NCI-H1436 (cell line): ENCODE results near the gene PANK2.
A peak's percentile ranks its signal among the peaks of the same experiment; 100 is the strongest.
"Not testable (repeated sequence)": the region's sequence is repeated elsewhere in the genome, so short reads cannot be mapped to it uniquely, and the experiment has no call there.

Experiments used
- DNase-seq: peaks from one replicate; lab custom pipeline; 2025; lab: John Stamatoyannopoulos, UW

Gene PANK2

DNA sequence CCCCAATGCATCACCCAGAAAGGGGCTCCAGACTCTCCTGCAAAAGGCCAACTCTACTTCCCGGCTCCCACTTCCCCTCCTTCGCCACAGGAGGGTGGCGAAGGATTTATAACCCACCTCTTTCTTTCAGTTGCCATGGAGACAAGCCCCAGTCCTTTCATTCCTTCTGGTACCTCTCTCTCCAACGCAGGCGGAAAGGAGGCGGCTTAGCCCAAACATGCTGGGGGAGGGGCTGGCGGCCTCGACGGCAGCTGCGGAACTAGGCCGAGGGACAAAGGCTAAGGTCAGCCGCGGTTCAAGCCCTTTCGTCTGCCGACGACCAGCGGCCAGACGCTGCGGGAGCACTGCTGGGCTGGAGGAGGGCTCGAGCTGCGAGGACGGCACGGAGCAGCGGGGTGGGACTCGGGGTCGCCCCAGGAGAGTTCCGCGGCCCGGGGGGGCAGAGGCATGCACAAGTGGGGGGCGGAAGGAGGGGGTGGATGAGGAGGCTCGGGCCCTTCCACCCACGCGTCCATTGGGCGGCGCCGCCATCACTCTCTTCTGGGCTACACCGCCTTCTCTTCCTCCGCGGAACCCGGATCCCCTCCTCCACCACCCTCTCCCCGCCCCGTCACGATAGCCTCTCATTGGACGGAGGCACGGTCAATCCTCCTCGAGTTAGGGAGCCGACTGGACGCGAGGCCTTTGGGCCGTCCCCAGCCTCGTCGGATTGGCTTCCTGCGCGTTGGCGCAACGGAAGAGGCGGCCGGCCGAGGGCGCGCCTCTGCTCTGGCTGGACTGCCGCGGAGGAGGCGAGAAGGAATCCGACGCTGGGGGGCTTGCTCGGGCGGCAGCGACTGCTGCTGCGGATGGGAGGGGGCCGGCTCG, at the start of gene PANK2:
Gene PANK2, plus strand, starts transcription at position 766 of the 867 bp plus-strand sequence.
- peak; percentile 98 for DNase-seq

- DNase-seq, result not testable (repeated sequence)
Measured at GRCh38 chr20:3840201-3840600, 49.0 kb upstream of the PANK2 start.

DNA sequence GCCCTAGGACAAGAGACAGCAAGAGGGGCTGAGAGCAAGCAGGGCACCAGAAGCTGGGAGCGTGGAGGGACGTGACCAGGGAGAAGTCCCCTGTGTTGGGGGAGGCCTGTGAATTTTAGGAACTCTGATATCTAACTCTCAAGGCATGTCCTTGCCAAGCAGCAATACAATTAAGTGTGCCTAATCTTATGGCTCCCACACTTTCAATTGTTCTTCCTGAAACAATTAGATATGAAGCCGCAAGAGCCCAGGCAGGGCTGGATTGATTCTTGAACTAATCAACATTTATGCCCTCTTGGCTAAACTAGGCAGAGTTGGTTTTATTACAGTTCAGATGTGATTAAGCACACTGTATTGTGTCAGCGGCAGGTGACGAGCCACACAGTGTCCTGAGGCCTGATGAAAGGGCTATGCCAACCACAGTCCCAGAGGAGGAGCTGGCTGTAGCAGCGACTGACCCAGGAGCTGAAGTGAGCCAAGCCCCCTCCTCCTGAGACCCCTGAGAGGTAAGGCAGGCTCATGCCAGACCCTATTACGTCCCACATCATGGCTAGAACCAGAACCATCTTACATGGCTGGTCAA, 46.7 kb upstream of the PANK2 start:
- DNase-seq, result no peak

DNA sequence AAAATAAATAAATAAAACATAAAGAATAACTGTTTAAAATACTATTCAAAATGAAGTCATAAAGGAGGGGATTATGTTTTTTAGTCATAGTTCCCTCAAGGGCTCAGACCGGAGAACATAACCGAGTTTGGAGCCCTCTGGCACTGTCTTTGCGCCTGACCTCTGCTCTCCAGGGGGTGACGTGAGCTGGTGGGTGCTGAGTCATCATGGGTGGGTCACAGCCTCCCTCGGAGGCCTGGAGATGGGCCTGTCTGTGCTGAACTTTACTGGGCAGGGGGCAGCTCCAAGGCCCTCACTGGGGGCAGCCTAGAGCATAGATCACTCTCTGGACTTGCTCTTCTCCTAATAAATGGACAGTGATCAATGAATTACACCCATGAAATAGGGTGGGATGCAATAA, 45.7 kb upstream of the PANK2 start:
- no peak for DNase-seq

DNA sequence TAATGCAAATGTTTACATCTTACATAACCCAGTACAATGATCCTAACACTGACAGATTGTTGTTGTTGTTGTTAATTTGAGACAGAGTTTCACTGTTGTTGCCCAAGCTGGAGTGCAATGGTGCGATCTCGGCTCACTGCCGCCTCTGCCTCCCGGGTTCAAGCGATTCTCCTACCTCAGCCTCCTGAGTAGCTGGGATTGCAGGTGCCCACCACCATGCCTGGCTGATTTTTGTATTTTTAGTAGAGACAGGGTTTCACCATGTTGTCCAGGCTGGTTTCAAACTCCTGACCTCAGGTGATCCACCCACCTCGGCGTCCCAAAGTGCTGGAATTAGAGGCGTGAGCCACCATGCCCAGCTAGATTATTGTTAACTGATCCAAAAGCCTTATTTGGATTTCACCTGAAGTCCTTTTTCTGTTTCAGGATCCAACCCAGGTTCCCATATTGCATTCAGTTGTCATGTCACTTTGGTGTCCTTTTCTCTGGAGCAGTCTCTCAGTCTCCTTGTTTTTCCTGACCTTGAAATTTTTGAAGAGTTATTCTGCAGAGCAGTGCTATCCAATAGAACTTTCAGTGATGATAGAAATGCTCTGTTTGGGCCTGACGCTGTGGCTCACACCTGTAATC, 45.1 kb upstream of the PANK2 start:
- not testable (repeated sequence) for DNase-seq

DNA sequence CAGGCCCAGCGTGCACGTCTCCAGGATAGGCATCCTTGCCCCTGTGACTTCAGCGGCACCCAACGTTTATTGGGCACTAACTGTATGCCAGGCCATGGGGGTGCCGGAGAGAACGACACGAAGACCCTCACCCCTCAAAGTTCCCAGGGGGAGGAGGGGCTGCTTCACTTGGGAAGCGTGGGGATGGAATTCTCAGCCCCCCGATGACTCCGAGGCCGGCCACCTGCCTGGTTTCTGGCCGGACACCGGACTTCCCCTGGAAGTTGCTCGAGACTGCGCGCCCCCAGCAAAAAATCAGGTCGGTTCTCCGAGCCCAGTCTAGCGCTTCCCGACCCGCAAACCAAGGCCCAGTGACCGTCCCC, 42.8 kb upstream of the PANK2 start:
- DNase-seq, result no peak

GRCh38 chr20:3846740-3847428, 42.3 kb upstream of the PANK2 start, which contains the start of gene MAVS:
Gene MAVS, plus strand, starts transcription at chr20:3846834. Its CDS starts 7,791 bp downstream, at chr20:3854625.
- DNase-seq, result peak; percentile 79

- no peak for DNase-seq
Measured at GRCh38 chr20:3847429-3847940, 41.7 kb upstream of the PANK2 start.

DNA sequence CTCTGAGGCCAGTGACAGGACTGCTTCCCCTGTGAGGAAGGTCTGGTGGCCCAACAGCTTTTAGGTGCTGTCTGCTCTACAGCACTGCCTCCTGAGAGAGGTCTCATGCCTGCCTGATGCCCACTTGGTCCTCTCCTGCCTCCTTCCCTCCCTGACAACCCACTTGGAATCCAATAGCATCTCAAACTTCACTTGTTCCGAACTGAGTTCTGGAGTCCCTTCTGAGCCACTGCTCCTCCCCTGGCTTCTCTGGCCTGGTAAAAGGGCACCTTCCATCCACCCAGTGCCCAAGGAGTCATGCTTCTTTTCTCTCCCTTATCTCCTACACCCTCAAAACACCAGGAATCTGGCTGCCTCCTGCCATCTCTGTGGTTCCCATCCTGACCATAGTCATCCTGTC, 40.6 kb upstream of the PANK2 start:
- DNase-seq, result no peak

DNA sequence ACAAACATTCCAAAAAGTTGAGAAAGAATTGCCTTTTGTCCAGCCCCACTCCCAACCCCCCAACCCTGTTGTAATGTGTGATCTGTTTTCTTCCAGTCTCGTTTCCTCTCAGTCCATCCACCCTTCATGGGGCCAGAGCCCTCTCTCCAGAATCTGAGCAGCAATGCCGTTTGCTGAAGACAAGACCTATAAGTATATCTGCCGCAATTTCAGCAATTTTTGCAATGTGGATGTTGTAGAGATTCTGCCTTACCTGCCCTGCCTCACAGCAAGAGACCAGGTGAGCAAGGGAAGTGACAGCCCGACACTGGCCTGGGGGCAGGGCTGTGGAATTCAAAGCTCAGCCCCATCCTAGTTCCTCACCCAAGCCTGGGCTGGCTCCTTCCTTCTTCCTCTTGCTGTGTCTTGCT, 34.7 kb upstream of the PANK2 start:
- DNase-seq, result no peak

DNA sequence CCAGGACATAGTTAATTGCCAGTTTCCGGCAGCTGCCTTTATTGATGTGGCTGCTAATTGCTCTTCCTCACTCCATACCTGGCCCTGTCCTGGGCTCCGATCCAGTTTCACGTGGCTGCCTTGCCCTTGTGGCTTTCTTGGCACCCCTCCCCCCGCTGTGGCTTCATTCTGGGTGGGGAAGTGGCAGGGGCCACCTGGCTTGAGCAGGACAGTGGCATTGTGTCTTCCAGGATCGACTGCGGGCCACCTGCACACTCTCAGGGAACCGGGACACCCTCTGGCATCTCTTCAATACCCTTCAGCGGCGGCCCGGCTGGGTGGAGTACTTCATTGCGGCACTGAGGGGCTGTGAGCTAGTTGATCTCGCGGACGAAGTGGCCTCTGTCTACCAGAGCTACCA, 31.8 kb upstream of the PANK2 start:
- DNase-seq, result peak; percentile 21

- DNase-seq, result no peak
Measured at GRCh38 chr20:3858689-3859088, 30.5 kb upstream of the PANK2 start.

DNA sequence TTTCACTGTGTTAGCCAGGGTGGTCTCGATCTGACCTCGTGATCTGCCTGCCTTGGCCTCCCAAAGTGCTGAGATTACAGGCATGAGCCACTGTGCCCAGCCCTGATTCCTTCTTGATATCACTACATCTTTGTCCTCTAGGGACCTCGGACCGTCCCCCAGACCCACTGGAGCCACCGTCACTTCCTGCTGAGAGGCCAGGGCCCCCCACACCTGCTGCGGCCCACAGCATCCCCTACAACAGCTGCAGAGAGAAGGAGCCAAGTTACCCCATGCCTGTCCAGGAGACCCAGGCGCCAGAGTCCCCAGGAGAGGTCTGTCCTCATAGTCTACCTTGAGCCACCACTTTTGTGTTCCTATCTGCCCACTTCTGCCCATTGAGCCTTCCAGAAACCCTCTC, 28.0 kb upstream of the PANK2 start:
- DNase-seq, result no peak

DNA sequence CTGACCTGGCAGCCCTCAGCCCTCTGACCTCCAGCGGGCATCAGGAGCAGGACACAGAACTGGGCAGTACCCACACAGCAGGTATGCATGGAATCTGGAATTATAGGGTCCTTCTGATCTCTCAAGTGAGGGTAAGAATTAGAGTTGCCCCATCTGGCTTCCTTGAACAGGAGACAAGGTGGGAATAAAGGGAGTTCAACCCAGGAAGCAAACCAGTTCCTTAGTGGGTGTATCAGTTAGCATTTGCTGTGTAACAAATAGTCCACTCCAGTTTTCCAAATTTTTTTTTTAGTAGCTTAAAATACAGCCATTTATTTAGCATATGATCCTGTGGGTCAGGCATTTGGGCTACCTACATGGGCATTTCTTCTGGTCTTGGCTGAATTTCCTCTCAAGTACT, 26.9 kb upstream of the PANK2 start:
- DNase-seq, result no peak

DNA sequence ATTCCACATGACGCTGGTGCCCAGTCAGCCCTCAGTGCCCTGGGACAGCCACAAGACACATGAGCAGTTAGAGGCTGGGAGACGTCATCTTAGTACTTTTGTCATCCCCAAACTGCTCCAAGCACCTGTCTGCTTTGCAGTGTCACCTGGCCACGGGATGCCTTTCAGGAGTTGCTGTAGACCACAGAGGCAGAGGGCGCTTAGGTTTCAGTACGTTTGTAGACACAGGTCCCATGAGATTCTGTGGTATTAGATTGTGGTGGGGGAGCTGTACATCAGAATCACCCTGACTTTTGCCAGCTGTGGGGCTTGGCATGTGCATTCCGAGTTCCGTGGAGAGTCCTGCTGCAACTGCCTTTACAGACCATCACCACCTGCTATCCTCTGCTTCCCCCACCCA, 25.9 kb upstream of the PANK2 start:
- DNase-seq, result no peak

- no peak for DNase-seq
Measured at GRCh38 chr20:3864518-3864917, 24.7 kb upstream of the PANK2 start.

- DNase-seq, result no peak
Measured at GRCh38 chr20:3865152-3865886, 23.9 kb upstream of the PANK2 start.

DNA sequence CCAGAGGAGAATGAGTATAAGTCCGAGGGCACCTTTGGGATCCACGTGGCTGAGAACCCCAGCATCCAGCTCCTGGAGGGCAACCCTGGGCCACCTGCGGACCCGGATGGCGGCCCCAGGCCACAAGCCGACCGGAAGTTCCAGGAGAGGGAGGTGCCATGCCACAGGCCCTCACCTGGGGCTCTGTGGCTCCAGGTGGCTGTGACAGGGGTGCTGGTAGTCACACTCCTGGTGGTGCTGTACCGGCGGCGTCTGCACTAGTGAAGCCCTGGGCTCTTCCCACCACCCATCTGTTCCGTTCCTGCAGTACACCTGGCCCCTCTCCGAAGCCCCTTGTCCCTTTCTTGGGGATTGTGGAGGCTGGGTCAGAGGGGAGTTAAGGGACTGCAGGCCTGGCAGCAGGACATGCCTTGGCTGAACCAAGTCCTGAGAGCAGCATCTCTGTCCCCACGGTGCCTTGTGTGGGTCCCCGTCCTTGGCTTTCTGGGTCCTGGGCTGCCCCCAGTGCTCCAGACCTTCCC, 23.2 kb upstream of the PANK2 start:
- no peak for DNase-seq

- no peak for DNase-seq
Measured at GRCh38 chr20:3866464-3866863, 22.7 kb upstream of the PANK2 start.

- no peak for DNase-seq
Measured at GRCh38 chr20:3867802-3868201, 21.4 kb upstream of the PANK2 start.
